A673 (cell line): Measurements from ENCODE around the gene PSMD11. TPM values are rescaled to one million over a fixed set of nuclear protein-coding genes. Genes with fewer than 3 reads are reported as not detected.
A peak's percentile ranks its signal among the peaks of the same experiment; 100 is the strongest.

ENCODE experiments used
- BruUV-seq: library from RNA; stranded (reverse); fragments of 400-500 nt; replicated peaks from 2 replicates; lab custom pipeline; 2021; lab: Mats Ljungman, UMichigan
- CTCF ChIA-PET: fragments of 300-600 bp; sonication (Branson Sonifier 250); formaldehyde crosslinking; loops from one replicate; lab custom pipeline; 2022; ENCODE audit warnings: antibody characterized with exemption; lab: Charles Lee
- POLR2A ChIA-PET: fragments of 300-600 bp; sonication (Branson Sonifier 250); formaldehyde crosslinking; loops from one replicate; lab custom pipeline; 2022; ENCODE audit warnings: antibody characterized with exemption; ENCODE audit not compliant: low non-redundant PET; lab: Charles Lee
- DNase-seq: peaks from one replicate; pipeline ENCODE4 v3.0.0-alpha.2; 2015; ENCODE audit warnings: low spot score
- H3K27ac ChIP-seq: fragments of 200-600 bp; sonication (generic); 2 replicates; pipeline ENCODE4 v1.5.1; 2016; ENCODE audit warnings: mixed run types, low read depth, mild to moderate bottlenecking, mixed read lengths, antibody characterized with exemption, low read length; ENCODE audit not compliant: poor library complexity, severe bottlenecking
- H3K27me3 ChIP-seq: fragments of 200-600 bp; sonication (generic); replicated peaks from 2 replicates; pipeline ENCODE4 v1.6.1; 2017; ENCODE audit warnings: mixed run types, low read depth, mild to moderate bottlenecking, mixed read lengths, antibody characterized with exemption, low read length; ENCODE audit not compliant: insufficient read depth, poor library complexity
- H3K36me3 ChIP-seq: fragments of 200-600 bp; sonication (generic); 2 replicates; pipeline ENCODE4 v1.6.1; 2016; ENCODE audit warnings: mixed run types, mild to moderate bottlenecking, mixed read lengths, antibody characterized with exemption, low read length; ENCODE audit not compliant: insufficient read depth, poor library complexity, severe bottlenecking
- H3K4me1 ChIP-seq: fragments of 200-600 bp; sonication (generic); 2 replicates; pipeline ENCODE4 v1.6.1; 2017; ENCODE audit warnings: mixed run types, mild to moderate bottlenecking, mixed read lengths, antibody characterized with exemption, low read length; ENCODE audit not compliant: insufficient read depth, poor library complexity, severe bottlenecking
- H3K4me3 ChIP-seq: fragments of 200-600 bp; sonication (generic); 2 replicates; pipeline ENCODE4 v1.5.1; 2016; ENCODE audit warnings: low read depth, mixed run types, mild to moderate bottlenecking, mixed read lengths, low read length; ENCODE audit not compliant: poor library complexity, severe bottlenecking
- H3K9me3 ChIP-seq: fragments of 200-600 bp; sonication (generic); 2 replicates; pipeline ENCODE4 v1.6.1; 2016; ENCODE audit warnings: mixed run types, low read depth, mild to moderate bottlenecking, mixed read lengths, antibody characterized with exemption, low read length; ENCODE audit not compliant: poor library complexity, severe bottlenecking
- EZH2 ChIP-seq: fragments of 200-600 bp; sonication (generic); IDR thresholded peaks from 2 replicates; pipeline ENCODE4 v1.6.1; 2017; ENCODE audit warnings: borderline replicate concordance, low read depth, mild to moderate bottlenecking, mixed read lengths, antibody characterized with exemption, low read length; ENCODE audit not compliant: poor library complexity, severe bottlenecking
- intact Hi-C: fragments of 100-400 bp; cut with micrococcal nuclease; formaldehyde crosslinking; loops from one replicate; pipeline ENCODE4 v1.10.0; 2022; ENCODE audit not compliant: unreplicated experiment
- total RNA-seq: library from RNA; stranded (reverse); gene quantifications from 2 replicates; pipeline ENCODE4 v1.2.3, GENCODE V29; 2021
- TF ChIP-seq, protein P1 (sequence below): fragments of 300-800, 200-600 bp; sonication (generic); conservative IDR thresholded peaks from 2 replicates; pipeline ENCODE4 v1.5.1; 2017; ENCODE audit warnings: low read depth, mild to moderate bottlenecking, antibody characterized with exemption, low read length, moderate library complexity, mixed read lengths

PSMD11 gene
- total RNA-seq, 1 experiment from 2014 or later, result 195 TPM

DNA sequence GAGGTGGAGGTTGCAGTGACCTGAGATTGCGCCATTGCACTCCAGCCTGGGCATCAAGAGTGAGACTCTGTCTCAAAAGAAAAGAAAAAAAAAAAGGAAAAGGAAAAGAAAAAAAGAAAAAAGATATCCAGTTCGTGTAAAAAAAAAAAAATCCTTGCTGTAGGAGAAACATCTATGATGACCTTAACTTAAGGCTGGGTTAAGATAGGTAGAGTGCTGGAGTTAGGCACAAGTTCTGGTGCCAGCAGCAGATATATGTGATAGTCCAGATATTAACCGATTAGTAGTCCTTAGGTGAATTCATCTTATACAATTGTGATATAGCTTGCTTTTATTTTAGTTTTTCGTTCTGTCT, 17.2 kb downstream of the PSMD11 start:
- no peaks in the 10 kb centered on the region for H3K4me1 ChIP-seq
- no peak overlapping the region for H3K27ac ChIP-seq
- BruUV-seq, result no TSS peak
- ChIA-PET CTCF (interaction anchor here (0.6 kb wide), 1 partner anchor 208 kb away, joined by 4 read pairs; no protein-coding TSS in a partner anchor), POLR2A (no interaction called here)
- no peaks in the 10 kb centered on the region for H3K9me3 ChIP-seq
- H3K36me3 ChIP-seq, result peaks cover 49% of the 10 kb centered on the region
- intact Hi-C loops, result loop anchor here (1.0 kb wide), 1 partner anchor 294 kb away; no protein-coding TSS in a partner anchor
- H3K27me3 ChIP-seq, result no peaks in the 10 kb centered on the region
- TF ChIP-seq EZH2, result no peak
- TF ChIP-seq, protein P1, sequence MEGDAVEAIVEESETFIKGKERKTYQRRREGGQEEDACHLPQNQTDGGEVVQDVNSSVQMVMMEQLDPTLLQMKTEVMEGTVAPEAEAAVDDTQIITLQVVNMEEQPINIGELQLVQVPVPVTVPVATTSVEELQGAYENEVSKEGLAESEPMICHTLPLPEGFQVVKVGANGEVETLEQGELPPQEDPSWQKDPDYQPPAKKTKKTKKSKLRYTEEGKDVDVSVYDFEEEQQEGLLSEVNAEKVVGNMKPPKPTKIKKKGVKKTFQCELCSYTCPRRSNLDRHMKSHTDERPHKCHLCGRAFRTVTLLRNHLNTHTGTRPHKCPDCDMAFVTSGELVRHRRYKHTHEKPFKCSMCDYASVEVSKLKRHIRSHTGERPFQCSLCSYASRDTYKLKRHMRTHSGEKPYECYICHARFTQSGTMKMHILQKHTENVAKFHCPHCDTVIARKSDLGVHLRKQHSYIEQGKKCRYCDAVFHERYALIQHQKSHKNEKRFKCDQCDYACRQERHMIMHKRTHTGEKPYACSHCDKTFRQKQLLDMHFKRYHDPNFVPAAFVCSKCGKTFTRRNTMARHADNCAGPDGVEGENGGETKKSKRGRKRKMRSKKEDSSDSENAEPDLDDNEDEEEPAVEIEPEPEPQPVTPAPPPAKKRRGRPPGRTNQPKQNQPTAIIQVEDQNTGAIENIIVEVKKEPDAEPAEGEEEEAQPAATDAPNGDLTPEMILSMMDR, result no peak; the same call in 1 of the 2 replicates
- no peak for DNase-seq
- no peak overlapping the region for H3K4me3 ChIP-seq

DNA sequence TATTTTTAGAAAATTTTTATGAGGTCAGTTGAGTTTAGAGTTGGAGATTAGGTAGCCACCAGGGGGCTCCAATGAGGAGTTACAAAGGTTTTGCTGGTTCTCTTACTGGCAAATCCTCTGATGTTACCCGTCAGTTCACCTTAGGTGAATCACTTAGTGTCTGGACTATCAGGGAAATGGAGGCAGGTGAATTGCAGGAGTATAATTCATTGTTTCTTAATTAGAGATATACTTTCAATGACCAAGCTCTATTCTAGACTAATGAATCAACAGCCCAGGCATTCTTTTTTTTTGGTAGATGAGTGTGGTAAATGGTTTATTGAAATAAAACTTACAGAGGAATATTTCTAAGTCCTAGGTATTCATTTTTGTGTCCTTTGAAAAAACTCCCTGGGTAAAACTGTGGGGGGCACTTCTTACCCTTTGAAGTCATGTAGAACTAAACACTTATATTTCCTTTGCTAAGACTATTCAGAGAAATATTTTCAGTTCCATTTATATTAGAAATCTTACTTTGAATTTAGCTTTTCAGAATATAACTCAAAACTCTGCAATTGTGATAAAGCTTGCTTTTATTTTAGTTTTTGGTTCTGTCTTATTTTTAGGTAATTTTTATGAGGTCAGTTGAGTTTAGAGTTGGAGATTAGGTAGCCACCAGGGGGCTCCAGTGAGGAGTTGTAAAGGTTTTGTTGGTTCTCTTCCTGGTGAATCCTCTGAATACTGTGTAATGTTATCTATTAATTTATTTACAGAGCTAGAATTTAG, 17.7 kb downstream of the PSMD11 start:
- ChIA-PET CTCF (interaction anchor here (0.6 to 1.6 kb wide), 2 partner anchors 18 to 209 kb away, joined by 4 read pairs; partner anchors contain the start of gene PSMD11), POLR2A (no interaction called here)
- DNase-seq, result peak; percentile 49
- no peaks in the 10 kb centered on the region for H3K4me1 ChIP-seq
- no peaks in the 10 kb centered on the region for H3K9me3 ChIP-seq
- TF ChIP-seq, protein P1, result peak; percentile 56
- no peak for TF ChIP-seq EZH2
- no peak overlapping the region for H3K27ac ChIP-seq
- H3K36me3 ChIP-seq, result peaks cover 46% of the 10 kb centered on the region
- H3K4me3 ChIP-seq, result no peak overlapping the region
- no peaks in the 10 kb centered on the region for H3K27me3 ChIP-seq
- intact Hi-C loops, result loop anchor here (1.0 kb wide), 1 partner anchor 293 kb away; no protein-coding TSS in a partner anchor
- BruUV-seq, result no TSS peak

DNA sequence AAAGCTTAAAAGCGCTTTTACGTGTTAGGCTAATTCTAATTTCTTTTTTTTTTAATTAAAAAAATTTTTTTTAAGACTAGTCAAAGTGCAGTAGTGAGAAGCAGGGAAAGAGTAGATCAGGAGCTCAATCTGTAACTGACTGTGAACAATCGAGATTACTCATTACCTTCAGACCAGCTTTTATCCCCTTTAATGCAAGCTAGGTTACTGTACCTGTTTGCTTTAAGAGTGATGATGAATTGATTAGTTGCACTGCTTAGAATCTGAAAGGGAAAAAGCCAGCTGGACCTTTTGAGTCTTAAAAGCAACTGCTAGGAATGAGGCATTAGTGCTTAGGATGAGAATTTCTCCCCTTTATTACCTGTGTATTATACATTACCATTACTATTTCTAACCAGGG, 19.0 kb downstream of the PSMD11 start:
- no TSS peak for BruUV-seq
- ChIA-PET CTCF (interaction anchor here (1.6 kb wide), 1 partner anchor 19 kb away, joined by 4 read pairs; the partner anchor contains the start of gene PSMD11), POLR2A (no interaction called here)
- no peak for TF ChIP-seq EZH2
- TF ChIP-seq, protein P1, result no peak
- no peak overlapping the region for H3K27ac ChIP-seq
- intact Hi-C loops, result no loop called here
- H3K4me1 ChIP-seq, result no peaks in the 10 kb centered on the region
- H3K27me3 ChIP-seq, result no peaks in the 10 kb centered on the region
- no peaks in the 10 kb centered on the region for H3K9me3 ChIP-seq
- no peak overlapping the region for H3K4me3 ChIP-seq
- no peak for DNase-seq
- peaks cover 52% of the 10 kb centered on the region for H3K36me3 ChIP-seq
